Uterus (tissue), 2 donors: ENCODE results near the gene ISG15.

Source experiments
- POLR2A ChIP-seq, 2 donors: fragments of 450-650 bp; IDR thresholded peaks; one replicate each; pipeline ENCODE4 v1.6.1; 2016; ENCODE audit warnings: antibody characterized with exemption in 2 of 2, mild to moderate bottlenecking in 1 of 2, moderate library complexity in 1 of 2
- TF ChIP-seq, protein P1 (sequence below), 4 experiments: fragments of 200-600 bp in 2 of 4; fragments of 450-650 bp in 2 of 4; sonication (generic) in 2 of 4; IDR thresholded peaks; one replicate each; pipeline ENCODE4 v1.5.1; 2016 to 2019; ENCODE audit warnings: antibody characterized with exemption in 4 of 4, mild to moderate bottlenecking in 2 of 4, moderate library complexity in 1 of 4

DNA sequence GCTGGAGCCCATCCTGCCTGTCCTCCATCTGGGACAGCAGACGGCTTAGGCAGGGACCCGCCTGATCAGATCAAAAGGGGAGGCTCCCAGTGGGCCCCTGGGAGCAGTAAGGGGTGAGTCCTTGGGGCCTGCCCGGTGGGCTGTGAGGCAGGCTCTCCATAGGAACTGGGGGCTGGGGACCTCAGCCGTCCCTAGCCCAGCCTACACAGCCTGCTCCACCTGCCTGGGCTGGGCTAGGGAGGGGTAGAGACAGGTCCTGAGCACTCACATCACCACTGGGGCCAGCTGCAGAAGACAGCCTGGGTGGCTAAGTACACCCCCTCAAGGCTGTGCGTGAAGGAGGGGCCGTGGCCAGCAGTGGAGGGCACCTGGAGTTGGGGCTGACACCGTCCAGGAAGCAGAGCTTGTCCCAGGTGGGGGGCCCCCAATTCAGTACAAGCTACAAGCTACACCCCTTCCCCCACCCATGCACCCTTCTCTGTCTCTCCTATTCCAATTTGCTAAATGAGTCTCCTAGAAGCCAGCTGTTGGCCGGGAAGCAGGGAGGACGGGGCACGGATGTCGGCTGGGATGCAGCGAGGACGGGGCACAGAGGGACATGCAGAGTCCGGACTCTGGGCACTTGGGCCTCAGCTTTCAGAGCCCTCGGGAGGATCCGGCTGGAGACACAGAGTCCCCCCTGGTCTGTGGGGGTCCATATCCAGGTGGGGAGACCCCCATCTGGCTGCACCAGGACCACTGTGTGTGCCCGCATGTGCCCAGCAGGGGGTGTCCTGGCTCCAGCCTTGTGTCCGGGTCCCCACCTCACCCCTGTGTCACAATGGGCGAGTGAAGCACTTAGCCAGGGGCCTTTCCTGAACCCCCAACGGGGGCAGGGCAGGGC is 1.7 kb downstream of the ISG15 start:
- TF ChIP-seq, protein P1, sequence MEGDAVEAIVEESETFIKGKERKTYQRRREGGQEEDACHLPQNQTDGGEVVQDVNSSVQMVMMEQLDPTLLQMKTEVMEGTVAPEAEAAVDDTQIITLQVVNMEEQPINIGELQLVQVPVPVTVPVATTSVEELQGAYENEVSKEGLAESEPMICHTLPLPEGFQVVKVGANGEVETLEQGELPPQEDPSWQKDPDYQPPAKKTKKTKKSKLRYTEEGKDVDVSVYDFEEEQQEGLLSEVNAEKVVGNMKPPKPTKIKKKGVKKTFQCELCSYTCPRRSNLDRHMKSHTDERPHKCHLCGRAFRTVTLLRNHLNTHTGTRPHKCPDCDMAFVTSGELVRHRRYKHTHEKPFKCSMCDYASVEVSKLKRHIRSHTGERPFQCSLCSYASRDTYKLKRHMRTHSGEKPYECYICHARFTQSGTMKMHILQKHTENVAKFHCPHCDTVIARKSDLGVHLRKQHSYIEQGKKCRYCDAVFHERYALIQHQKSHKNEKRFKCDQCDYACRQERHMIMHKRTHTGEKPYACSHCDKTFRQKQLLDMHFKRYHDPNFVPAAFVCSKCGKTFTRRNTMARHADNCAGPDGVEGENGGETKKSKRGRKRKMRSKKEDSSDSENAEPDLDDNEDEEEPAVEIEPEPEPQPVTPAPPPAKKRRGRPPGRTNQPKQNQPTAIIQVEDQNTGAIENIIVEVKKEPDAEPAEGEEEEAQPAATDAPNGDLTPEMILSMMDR (IDR thresholded peaks at IDR 0.05), result peak in 2 of 4 experiments; percentile 8 to 34
- TF ChIP-seq POLR2A (IDR thresholded peaks at IDR 0.05), result no peak
